UCSD-AML1 (cell line): ENCODE measurements around the gene RNF135.
"Not testable (repeated sequence)": the region's sequence is repeated elsewhere in the genome, so short reads cannot be mapped to it uniquely, and the experiment has no call there.

Experiments used
- DNase-seq: peaks from one replicate; lab custom pipeline; 2025; ENCODE audit not compliant: unreplicated experiment; lab: John Stamatoyannopoulos, UW

Gene RNF135, protein sequence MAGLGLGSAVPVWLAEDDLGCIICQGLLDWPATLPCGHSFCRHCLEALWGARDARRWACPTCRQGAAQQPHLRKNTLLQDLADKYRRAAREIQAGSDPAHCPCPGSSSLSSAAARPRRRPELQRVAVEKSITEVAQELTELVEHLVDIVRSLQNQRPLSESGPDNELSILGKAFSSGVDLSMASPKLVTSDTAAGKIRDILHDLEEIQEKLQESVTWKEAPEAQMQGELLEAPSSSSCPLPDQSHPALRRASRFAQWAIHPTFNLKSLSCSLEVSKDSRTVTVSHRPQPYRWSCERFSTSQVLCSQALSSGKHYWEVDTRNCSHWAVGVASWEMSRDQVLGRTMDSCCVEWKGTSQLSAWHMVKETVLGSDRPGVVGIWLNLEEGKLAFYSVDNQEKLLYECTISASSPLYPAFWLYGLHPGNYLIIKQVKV

DNA sequence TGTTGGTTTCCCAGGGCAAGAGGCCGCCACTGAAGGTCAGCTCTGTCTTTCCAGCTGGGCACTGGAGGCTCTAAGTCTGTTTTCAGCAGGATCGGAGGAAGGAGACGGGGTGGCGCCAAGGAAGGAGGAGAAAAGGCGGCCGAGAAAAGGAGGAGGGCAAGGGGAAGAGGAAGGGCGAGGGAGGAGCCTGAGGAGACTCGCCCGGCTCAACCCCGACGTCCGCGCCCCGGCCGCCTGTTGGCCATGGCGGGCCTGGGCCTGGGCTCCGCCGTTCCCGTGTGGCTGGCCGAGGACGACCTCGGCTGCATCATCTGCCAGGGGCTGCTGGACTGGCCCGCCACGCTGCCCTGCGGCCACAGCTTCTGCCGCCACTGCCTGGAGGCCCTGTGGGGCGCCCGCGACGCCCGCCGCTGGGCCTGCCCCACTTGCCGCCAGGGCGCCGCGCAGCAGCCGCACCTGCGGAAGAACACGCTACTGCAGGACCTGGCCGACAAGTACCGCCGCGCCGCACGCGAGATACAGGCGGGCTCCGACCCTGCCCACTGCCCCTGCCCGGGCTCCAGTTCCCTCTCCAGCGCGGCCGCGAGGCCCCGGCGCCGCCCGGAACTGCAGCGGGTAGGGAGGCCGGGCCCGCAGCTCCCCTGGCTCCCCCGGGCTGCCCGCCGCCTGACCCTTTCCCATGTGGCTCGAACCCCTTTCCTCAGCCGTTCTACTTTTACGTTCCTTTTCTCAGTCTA lies at the start of gene RNF135:
Gene RNF135 (plus strand): TSS at position 209 of the 737 bp plus-strand sequence. CDS start 35 bp downstream, at position 244.
- peak; percentile 86 for DNase-seq

DNA sequence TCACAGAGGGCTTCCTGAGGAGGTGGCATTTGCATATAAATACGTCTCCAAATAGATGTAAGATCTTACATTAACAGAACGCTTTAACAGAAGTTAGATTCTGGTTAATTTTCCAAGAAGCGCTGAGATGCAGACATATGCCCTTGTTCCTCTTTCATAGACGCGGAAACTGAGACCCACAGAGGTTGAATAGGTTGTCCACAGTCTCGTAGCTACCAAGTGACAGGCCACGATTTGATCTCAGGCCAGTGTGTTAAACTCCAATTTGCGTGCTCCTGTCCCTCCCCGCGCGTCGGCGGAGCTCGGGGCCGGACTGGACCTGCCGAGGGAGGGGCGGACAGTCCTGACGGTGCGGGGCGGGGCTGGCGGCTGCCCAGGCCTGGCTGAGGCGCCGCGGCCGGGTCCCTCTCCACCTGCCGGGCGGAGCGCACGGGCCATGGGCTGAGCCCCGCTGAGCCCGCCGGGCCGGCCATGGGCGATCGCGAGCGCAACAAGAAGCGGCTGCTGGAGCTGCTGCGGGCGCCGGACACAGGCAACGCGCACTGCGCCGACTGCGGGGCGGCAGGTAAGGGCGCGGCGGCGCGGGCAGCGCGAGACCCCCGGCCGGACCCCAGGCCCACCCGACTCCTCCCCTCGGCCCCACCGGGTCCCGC lies 49.2 kb upstream of the RNF135 start, which contains the start of gene ADAP2:
Gene ADAP2 (plus strand): TSS at position 402 of the 653 bp plus-strand sequence. CDS start 70 bp downstream, at position 472.
- peak; percentile 42 for DNase-seq

DNA sequence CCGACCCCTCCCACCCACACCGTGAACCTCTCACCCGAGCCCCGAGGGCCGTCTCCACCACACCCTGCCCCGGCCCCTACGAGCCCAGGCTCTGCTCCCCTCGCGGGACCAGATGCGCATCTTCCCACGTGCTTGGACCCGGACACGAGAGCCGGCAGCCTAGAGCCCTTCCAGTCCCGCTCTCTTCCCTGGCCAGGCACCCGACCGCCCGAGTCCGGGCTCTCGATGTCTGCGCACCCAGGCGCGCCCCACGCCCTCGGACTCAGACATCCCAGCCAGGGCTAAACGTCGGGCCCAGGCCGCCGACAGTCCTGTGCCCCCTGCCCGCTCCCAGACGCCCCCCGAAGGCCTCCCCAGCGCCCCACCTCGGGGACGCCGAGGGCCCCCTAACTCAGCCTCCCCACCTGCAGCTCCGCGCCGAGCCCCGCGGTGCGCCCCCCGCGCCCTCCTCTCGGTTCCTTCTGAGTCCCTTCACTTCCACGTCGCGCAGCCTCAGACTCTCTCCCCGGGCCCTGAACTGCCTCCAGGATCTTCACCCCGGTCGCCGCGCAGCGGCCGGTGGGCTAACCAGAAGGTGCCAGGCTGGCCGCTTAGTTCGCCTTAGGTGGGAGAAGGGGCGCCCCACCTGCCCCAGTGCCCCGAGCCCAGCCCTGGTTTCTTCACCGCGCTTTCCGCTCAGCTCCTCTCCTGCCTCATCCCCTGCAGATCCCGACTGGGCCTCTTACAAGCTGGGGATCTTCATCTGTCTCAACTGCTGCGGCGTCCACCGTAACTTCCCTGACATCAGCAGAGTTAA lies 48.4 kb upstream of the RNF135 start:
- no peak for DNase-seq

DNA sequence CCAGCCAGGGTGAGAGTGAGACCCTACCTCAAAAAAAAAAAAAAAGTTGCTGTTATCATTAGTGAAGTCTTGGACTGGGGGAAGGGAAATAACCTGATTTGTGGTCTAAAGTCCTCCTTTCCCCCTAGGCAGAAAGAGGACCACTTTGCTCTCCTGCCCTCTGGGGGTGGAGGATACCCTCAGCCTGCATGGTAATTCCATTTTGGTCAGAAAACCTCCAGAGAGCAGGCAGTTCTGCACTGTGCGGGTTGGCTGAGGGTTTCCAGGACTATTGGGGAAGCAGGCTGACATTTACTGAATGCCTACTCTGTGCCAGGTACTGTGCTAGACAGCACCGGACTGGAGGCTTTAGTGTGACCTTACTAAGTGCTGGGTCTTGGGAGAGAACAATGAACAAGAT lies 46.5 kb upstream of the RNF135 start:
- DNase-seq = no peak

DNA sequence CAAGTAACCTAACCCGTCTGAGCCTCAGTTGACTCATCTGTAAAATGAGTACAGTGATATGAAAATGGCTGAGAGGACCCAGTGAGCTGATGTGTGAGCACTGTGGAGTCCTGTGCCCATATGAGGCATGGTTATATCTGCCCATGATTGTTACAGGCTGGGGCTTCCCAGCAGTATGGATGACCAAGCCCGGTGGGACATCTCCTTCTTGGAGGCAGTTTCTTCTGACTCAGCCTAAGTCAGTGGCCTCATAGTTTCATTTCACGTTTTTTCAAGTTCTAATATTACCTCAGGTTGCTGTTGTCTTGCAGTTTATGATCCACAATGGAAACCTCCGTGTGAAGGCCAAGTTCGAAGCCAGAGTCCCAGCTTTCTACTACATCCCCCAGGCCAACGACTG lies 44.3 kb upstream of the RNF135 start:
- DNase-seq = no peak

- no peak for DNase-seq
These were observed 43.1 kb upstream of the RNF135 start for GRCh38 chr17:30927756-30928155.

DNA sequence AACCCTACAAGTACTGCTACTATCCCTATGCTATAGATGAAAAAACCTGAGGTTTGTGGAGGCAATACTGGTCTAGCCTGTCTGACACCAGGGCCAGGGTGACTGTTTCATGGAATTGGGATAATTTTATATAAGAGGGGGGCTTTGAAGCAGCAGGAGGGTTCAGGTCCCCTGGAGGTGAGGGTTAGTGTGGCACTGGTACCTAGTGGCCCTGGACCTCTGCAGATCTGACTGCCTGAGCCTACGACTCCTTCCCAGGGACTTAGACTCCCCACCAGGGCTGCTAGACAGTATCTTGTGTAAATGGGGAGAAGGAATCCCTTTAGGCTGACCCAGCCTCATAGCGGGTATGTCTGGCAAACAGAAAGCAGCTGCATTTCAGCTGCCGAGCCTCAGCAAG lies 42.3 kb upstream of the RNF135 start:
- DNase-seq = no peak

DNA sequence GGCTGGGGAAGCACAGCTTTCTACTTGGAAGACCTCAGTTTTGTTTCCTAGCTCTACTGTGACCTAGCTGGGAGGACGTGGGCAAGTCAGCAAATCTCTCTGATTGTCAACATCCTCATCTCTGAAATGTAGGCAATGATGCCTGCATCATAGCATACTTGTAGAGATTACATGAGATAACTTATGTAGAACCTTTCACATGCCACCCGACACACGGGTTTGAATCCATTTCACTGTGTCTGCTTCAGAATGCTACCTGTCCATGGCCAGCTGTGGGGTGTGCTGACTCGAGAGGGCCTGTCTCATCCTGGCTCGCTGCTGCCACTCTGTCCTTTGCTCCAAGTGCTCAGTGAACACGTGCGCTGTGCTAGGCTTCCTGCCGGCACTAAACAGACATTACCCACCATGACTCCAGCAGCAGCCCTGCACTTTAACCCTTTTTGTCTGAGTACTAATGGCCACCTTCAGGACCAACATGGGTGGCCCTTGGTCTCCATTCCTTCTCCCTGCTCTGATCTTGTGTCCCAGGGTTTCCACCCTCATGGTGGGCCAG lies 41.7 kb upstream of the RNF135 start:
- no peak for DNase-seq

GRCh38 chr17:30929861-30930260 lies 41.0 kb upstream of the RNF135 start:
- not testable (repeated sequence) for DNase-seq

GRCh38 chr17:30930495-30930894 lies 40.3 kb upstream of the RNF135 start:
- no peak for DNase-seq

DNA sequence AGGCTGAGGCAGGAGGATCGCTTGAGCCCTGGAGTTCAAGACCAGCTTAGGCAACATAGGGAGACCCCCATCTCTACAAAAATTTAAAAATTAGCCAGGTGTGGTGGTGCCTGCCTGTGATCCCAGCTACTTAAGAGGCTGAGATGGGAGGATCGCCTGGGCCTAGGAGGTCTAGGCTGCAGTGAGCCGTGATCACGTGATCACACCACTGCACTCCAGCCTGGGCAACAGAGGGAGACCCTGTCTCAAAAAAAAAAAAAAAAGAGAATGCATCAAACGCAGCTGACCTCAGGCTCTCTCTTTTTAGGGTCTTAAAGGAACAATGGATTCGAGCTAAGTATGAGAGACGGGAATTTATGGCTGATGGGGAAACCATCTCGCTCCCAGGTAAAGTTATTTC lies 39.3 kb upstream of the RNF135 start:
- not testable (repeated sequence) for DNase-seq

- DNase-seq = peak; percentile 21
These were observed 36.9 kb upstream of the RNF135 start for GRCh38 chr17:30933966-30934365.

- no peak for DNase-seq
These were observed 31.7 kb upstream of the RNF135 start for GRCh38 chr17:30939051-30939689.

- no peak for DNase-seq
These were observed 28.3 kb upstream of the RNF135 start for GRCh38 chr17:30942308-30943079.

DNA sequence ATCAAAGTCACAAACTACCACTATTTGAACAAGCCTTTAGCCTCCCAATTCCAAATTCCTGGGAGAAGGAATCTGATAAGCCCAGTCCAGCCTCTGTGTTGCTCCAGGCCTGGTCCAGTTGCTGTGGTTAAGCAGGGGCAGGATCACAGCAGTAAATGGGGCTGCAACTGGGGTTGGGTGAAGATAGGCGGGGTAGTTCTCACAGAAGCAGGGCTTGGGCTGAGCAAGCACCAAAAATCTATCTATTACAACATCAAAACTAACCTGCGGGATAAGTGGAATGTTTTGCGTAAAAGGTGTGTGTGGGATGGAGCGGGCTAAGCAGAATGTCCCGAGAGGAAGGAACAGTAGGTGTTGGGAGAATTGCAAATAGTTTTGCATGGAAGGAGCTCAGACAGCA lies 23.0 kb upstream of the RNF135 start:
- DNase-seq = no peak

DNA sequence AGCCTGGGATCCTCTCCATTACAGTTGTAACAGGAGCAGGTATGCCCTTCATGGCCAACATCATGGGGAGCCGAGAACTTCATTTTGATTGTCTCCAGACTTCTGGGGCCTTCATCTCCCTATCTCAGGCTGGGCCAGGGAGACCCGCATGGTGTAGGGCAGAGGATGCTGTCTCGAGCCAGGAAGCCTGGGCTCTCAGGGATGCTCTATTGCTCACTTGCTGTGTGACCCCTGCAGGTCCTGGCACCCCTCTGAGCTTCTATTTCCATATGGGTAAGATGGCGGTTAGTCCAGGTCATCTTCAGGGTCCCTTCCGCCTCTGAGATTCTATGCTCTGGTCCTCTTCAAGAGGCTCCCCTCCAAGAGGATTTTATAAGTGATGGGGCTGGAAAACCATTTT lies 20.6 kb upstream of the RNF135 start:
- no peak for DNase-seq

DNA sequence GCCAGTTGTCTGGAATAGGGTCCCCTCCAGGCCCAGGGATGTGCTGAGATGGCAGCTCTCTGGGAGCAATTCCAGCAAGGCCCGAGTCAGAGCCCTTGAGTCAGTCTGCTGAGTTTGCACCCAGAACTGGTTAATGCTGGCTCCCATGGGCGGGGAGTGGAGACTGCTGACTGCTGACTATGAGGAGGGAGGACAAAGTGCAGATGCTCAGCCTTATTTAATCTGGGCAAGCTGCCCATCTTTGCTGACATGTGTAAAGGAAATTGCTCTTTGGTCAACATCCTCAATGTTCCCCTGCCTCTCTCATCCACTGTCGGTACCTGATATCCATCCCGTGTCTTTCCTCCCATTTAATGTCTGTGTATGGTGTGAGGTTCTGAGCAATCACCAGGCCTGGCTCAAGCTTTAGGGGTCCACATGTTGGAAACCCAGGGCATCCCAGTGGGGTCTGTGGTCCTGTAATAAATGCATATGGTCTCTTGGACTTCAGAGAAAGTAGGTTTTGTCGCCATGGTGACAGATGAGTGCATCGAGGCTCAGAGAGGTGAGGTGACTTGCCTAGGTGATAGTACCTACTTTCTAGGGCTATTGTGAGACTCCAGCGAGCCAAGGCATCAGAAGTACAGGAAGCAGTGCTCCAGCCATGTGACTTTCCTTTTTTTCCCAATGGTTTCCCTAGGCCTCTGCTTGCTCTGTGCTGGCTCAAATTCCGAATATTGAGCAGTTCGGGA lies 20.0 kb upstream of the RNF135 start:
- no peak for DNase-seq

GRCh38 chr17:30952638-30953393 lies 18.0 kb upstream of the RNF135 start:
- peak; percentile 51 for DNase-seq
